DND-41 (cell line): Measurements from ENCODE around the gene PDZD11.

Source experiments
- ATAC-seq: fragments of 200-7000 bp; cut with Tn5 transposase; 3 replicates; pipeline ENCODE4 v1.9.1; 2021; ENCODE audit warnings: low read depth; ENCODE audit not compliant: insufficient read depth
- DNase-seq: peaks from one replicate; pipeline ENCODE4 v3.0.0-alpha.2; 2020
- H2AFZ ChIP-seq: 2 replicates; pipeline ENCODE4 v1.6.0; 2012; ENCODE audit warnings: low read depth, low read length
- H3K27ac ChIP-seq: 2 replicates; pipeline ENCODE4 v1.5.1; 2012; ENCODE audit warnings: low read length, inconsistent platforms
- H3K27me3 ChIP-seq: fragments of 200-600 bp; sonication (generic); 2 replicates; pipeline ENCODE4 v1.6.0; 2012; ENCODE audit warnings: low read length, mild to moderate bottlenecking, inconsistent platforms; ENCODE audit not compliant: insufficient read depth, poor library complexity
- H3K36me3 ChIP-seq: 2 replicates; pipeline ENCODE4 v1.5.1; 2012; ENCODE audit warnings: low read length, inconsistent platforms; ENCODE audit not compliant: insufficient read depth
- H3K4me1 ChIP-seq: 2 replicates; pipeline ENCODE4 v1.5.1; 2012; ENCODE audit warnings: mild to moderate bottlenecking, low read length; ENCODE audit not compliant: insufficient read depth
- H3K4me2 ChIP-seq: 2 replicates; pipeline ENCODE4 v1.6.0; 2012; ENCODE audit warnings: mild to moderate bottlenecking, moderate library complexity, low read length, inconsistent platforms; ENCODE audit not compliant: insufficient read depth
- H3K4me3 ChIP-seq, 2 experiments: fragments of 200-600 bp in 1 of 2; shearing (Covaris generic) in 1 of 2; 2 replicates each; pipeline ENCODE4 v1.5.1; 2012 to 2016; ENCODE audit warnings: inconsistent platforms in 2 of 2, low read length in 2 of 2, mild to moderate bottlenecking in 2 of 2, low read depth in 1 of 2, moderate library complexity in 1 of 2
- H3K79me2 ChIP-seq: 2 replicates; pipeline ENCODE4 v1.6.0; 2012; ENCODE audit warnings: low read length, inconsistent platforms; ENCODE audit not compliant: insufficient read depth
- H3K9ac ChIP-seq: 2 replicates; pipeline ENCODE4 v1.6.0; 2012; ENCODE audit warnings: low read depth, mild to moderate bottlenecking, inconsistent platforms, low read length, moderate library complexity
- H3K9me3 ChIP-seq: 2 replicates; pipeline ENCODE4 v1.5.1; 2012; ENCODE audit warnings: low read length, moderate library complexity, mild to moderate bottlenecking, inconsistent platforms; ENCODE audit not compliant: insufficient read depth, severe bottlenecking
- H4K20me1 ChIP-seq: 2 replicates; pipeline ENCODE4 v1.6.0; 2012; ENCODE audit warnings: low read length; ENCODE audit not compliant: insufficient read depth
- CTCF ChIP-seq: IDR thresholded peaks from 2 replicates; pipeline ENCODE4 v1.5.1; 2012; ENCODE audit warnings: borderline replicate concordance, low read length, moderate library complexity, mild to moderate bottlenecking; ENCODE audit not compliant: poor library complexity, severe bottlenecking; ENCODE audit errors: extremely low read depth
- EZH2 ChIP-seq: IDR thresholded peaks from 3 replicates; pipeline ENCODE4 v1.6.1; 2012; ENCODE audit warnings: borderline replicate concordance, low read depth, mild to moderate bottlenecking, moderate library complexity, low read length, inconsistent platforms; ENCODE audit not compliant: severe bottlenecking

The PDZD11 gene

GRCh38 chrX:70254063-70254400 lies 35.7 kb downstream of the PDZD11 start:
- Histone ChIP-seq H3K4me2 (no peak overlapping the region), H3K79me2 (no peaks in the 10 kb centered on the region), H3K4me1 (no peaks in the 10 kb centered on the region), H3K9ac (no peak overlapping the region), H3K36me3 (no peaks in the 10 kb centered on the region), H3K27me3 (no peaks in the 10 kb centered on the region), H3K4me3 (no peak overlapping the region), H4K20me1 (no peaks in the 10 kb centered on the region), H2AFZ (no peak overlapping the region), H3K27ac (no peak overlapping the region), H3K9me3 (no peaks in the 10 kb centered on the region)
- no peak for DNase-seq
- no peak for ATAC-seq
- no peak for TF ChIP-seq CTCF
- no peak for TF ChIP-seq EZH2

- H4K20me1 ChIP-seq = no peaks in the 10 kb centered on the region
- no peak overlapping the region for H3K27ac ChIP-seq
- ATAC-seq (no peak), DNase-seq (no peak)
- no peaks in the 10 kb centered on the region for H3K36me3 ChIP-seq
- H3K9ac ChIP-seq = no peak overlapping the region
- H3K9me3 ChIP-seq = no peaks in the 10 kb centered on the region
- no peak overlapping the region for H3K4me3 ChIP-seq
- H3K4me1 ChIP-seq = no peaks in the 10 kb centered on the region
- H3K79me2 ChIP-seq = no peaks in the 10 kb centered on the region
- no peak overlapping the region for H2AFZ ChIP-seq
- TF ChIP-seq EZH2 (no peak), CTCF (no peak)
- no peaks in the 10 kb centered on the region for H3K27me3 ChIP-seq
- no peak overlapping the region for H3K4me2 ChIP-seq
Observed at GRCh38 chrX:70253377-70254062, 36.2 kb downstream of the PDZD11 start.

- TF ChIP-seq CTCF (no peak), EZH2 (no peak)
- Histone ChIP-seq H3K79me2 (no peaks in the 10 kb centered on the region), H3K9me3 (no peaks in the 10 kb centered on the region), H4K20me1 (no peaks in the 10 kb centered on the region), H3K4me1 (no peaks in the 10 kb centered on the region), H3K27me3 (no peaks in the 10 kb centered on the region), H3K27ac (no peak overlapping the region), H3K9ac (no peak overlapping the region), H3K4me3 (no peak overlapping the region), H3K36me3 (no peaks in the 10 kb centered on the region), H2AFZ (no peak overlapping the region), H3K4me2 (no peak overlapping the region)
- ATAC-seq (no peak), DNase-seq (no peak)
Observed at GRCh38 chrX:70252491-70252890, 37.2 kb downstream of the PDZD11 start.
